Stomach (tissue), 9 donors: ENCODE data around the gene SYNDIG1. TPM values are rescaled to one million over a fixed set of nuclear protein-coding genes. Genes with fewer than 3 reads are reported as not detected.

Experiments
- DNase-seq, 2 donors: peaks; one replicate each; pipeline versions ENCODE4 v3.0.0 to v3.0.0-alpha.2; 2013 to 2019
- H3K27ac ChIP-seq, 5 donors: fragments of 200-600 bp in 4 of 5; sonication (generic) in 4 of 5; one replicate each; pipeline ENCODE4 v1.5.1; 2013 to 2019; ENCODE audit warnings: mild to moderate bottlenecking in 1 of 5, moderate library complexity in 1 of 5
- H3K27me3 ChIP-seq, 3 donors: fragments of 200-600 bp; sonication (generic); one replicate each; pipeline ENCODE4 v1.5.1; 2017 to 2019; ENCODE audit warnings: mixed run types in 1 of 3
- H3K36me3 ChIP-seq, 4 donors: fragments of 200-600 bp; sonication (generic); 1 replicate in 3 of 4; 2 replicates in 1 of 4; pipeline ENCODE4 v1.5.1; 2016 to 2019
- H3K4me1 ChIP-seq, 4 donors: fragments of 200-600 bp; sonication (generic); one replicate each; pipeline ENCODE4 v1.5.1; 2016 to 2019
- H3K4me3 ChIP-seq, 4 donors: fragments of 200-600 bp; sonication (generic) in 3 of 4; one replicate each; pipeline ENCODE4 v1.5.1; 2016 to 2019; ENCODE audit warnings: mild to moderate bottlenecking in 1 of 4
- H3K9me3 ChIP-seq, 4 donors: fragments of 200-600 bp; sonication (generic); one replicate each; pipeline ENCODE4 v1.5.1; 2016 to 2019
- CTCF ChIP-seq, 7 experiments: fragments of 450-650 bp in 4 of 7; fragments of 200-600 bp in 3 of 7; sonication (generic) in 3 of 7; IDR thresholded peaks; one replicate each; pipeline ENCODE4 v1.5.1; 2016 to 2019; ENCODE audit warnings: antibody characterized with exemption in 7 of 7, control low read depth in 2 of 7, mild to moderate bottlenecking in 1 of 7
- EP300 ChIP-seq: sonication (generic); formaldehyde crosslinking; IDR thresholded peaks from one replicate; pipeline ENCODE4 v1.6.1; 2017; ENCODE audit warnings: antibody characterized with exemption
- POLR2A ChIP-seq, 4 donors: fragments of 450-650 bp; IDR thresholded peaks; one replicate each; pipeline ENCODE4 v1.6.1; 2016; ENCODE audit warnings: antibody characterized with exemption in 4 of 4, control low read depth in 2 of 4, mild to moderate bottlenecking in 1 of 4, moderate library complexity in 1 of 4
- POLR2AphosphoS5 ChIP-seq, 3 donors: sonication (generic); formaldehyde crosslinking; IDR thresholded peaks; one replicate each; pipeline ENCODE4 v1.6.1; 2016; ENCODE audit warnings: antibody characterized with exemption in 3 of 3
- WGBS, 5 donors: extraction: QIAGEN DNeasy Blood & Tissue Kit in 3 of 5; methylation state at CpG; one replicate each; pipeline versions ENCODE4 v1.1.5 to v1.1.7; 2013 to 2018; 5-methylcytosine and 5-hydroxymethylcytosine counted together
- intact Hi-C: fragments of 100-400 bp; cut with DNase I; formaldehyde crosslinking; loops from one replicate; pipeline ENCODE4 v1.15.1; 2023; ENCODE audit warnings: low total_unique reads
- polyA plus RNA-seq, 3 donors: library from polyadenylated mRNA; stranded (reverse); fragments of 200-250 nt; gene quantifications; one replicate each; pipeline ENCODE4 v1.2.3, GENCODE V29; 2013
- total RNA-seq, 5 donors: library from RNA; depleted of rRNA; stranded (reverse); fragments of >200 nt; gene quantifications; one replicate each; pipeline versions ENCODE4 v1.1.0 to v1.2.3, GENCODE V29; 2014 to 2016
- donor health status: healthy with polysubstance abuse.
- donor health status: Bipolar disorder and iron deficiency.
- donor health status: healthy.

SYNDIG1 gene
- total and polyA plus RNA-seq, 8 donors, result 0.29 to 2.0 (median 0.89) TPM; not detected in 4

GRCh38 chr20:24576447-24576846, 107.0 kb downstream of the SYNDIG1 start:
- 82 to 88% (median 87%) methylated on average over 11 of the region's 11 CpGs for WGBS, 5 donors
- intact Hi-C loops, result no loop called here
- Histone ChIP-seq H3K4me1 (no peaks in the 10 kb centered on the region), H3K4me3 (no peak overlapping the region), H3K36me3 (no peaks in the 10 kb centered on the region), H3K27ac (no peak overlapping the region), H3K27me3 (no peaks in the 10 kb centered on the region), H3K9me3 (no peaks in the 10 kb centered on the region)
- DNase-seq, result no peak
- no peak for TF ChIP-seq POLR2AphosphoS5 (IDR thresholded peaks at IDR 0.05)
- TF ChIP-seq EP300, result no peak
- no peak for TF ChIP-seq CTCF (IDR thresholded peaks at IDR 0.05)
- no peak for TF ChIP-seq POLR2A (IDR thresholded peaks at IDR 0.05)

- no peak for TF ChIP-seq CTCF (IDR thresholded peaks at IDR 0.05)
- TF ChIP-seq POLR2AphosphoS5 (IDR thresholded peaks at IDR 0.05), result no peak
- TF ChIP-seq EP300, result no peak
- TF ChIP-seq POLR2A (IDR thresholded peaks at IDR 0.05), result no peak
- Histone ChIP-seq H3K9me3 (no peaks in the 10 kb centered on the region), H3K27me3 (no peaks in the 10 kb centered on the region), H3K36me3 (no peaks in the 10 kb centered on the region), H3K4me3 (no peak overlapping the region), H3K27ac (no peak overlapping the region), H3K4me1 (no peaks in the 10 kb centered on the region)
- intact Hi-C loops, result no loop called here
- 76 to 93% (median 91%) methylated on average over 10 of the region's 10 CpGs for WGBS, 5 donors
- no peak for DNase-seq
Observed at GRCh38 chr20:24577271-24577909, 108.0 kb downstream of the SYNDIG1 start.

GRCh38 chr20:24578567-24579415, 109.4 kb downstream of the SYNDIG1 start:
- Histone ChIP-seq H3K4me3 (no peak overlapping the region), H3K9me3 (no peaks in the 10 kb centered on the region), H3K4me1 (no peaks in the 10 kb centered on the region), H3K27ac (no peak overlapping the region), H3K27me3 (no peaks in the 10 kb centered on the region), H3K36me3 (no peaks in the 10 kb centered on the region)
- TF ChIP-seq CTCF (IDR thresholded peaks at IDR 0.05), result no peak
- TF ChIP-seq POLR2AphosphoS5 (IDR thresholded peaks at IDR 0.05), result no peak
- no peak for TF ChIP-seq EP300
- TF ChIP-seq POLR2A (IDR thresholded peaks at IDR 0.05), result no peak
- WGBS, 5 donors, result 80 to 82% (median 82%) methylated on average over 19 of the region's 19 CpGs
- DNase-seq, result no peak
- intact Hi-C loops, result no loop called here

GRCh38 chr20:24579475-24579874, 110.0 kb downstream of the SYNDIG1 start:
- Histone ChIP-seq H3K4me1 (no peaks in the 10 kb centered on the region), H3K36me3 (no peaks in the 10 kb centered on the region), H3K9me3 (no peaks in the 10 kb centered on the region), H3K27ac (no peak overlapping the region), H3K4me3 (no peak overlapping the region), H3K27me3 (no peaks in the 10 kb centered on the region)
- TF ChIP-seq EP300, result no peak
- no peak for TF ChIP-seq POLR2A (IDR thresholded peaks at IDR 0.05)
- TF ChIP-seq CTCF (IDR thresholded peaks at IDR 0.05), result no peak
- no peak for TF ChIP-seq POLR2AphosphoS5 (IDR thresholded peaks at IDR 0.05)
- no peak for DNase-seq
- intact Hi-C loops, result no loop called here
- WGBS, 5 donors, result 85 to 89% (median 85%) methylated on average over 9 to 10 of the region's 10 CpGs
